K562 (cell line): ENCODE measurements around the gene NUP43. TPM values are rescaled to one million over a fixed set of nuclear protein-coding genes. Genes with fewer than 3 reads are reported as not detected.
A peak's percentile ranks its signal among the peaks of the same experiment; 100 is the strongest.

Experiments
- ELK3 ChIP-seq: fragments of 450-650 bp; formaldehyde crosslinking; IDR thresholded peaks from 2 replicates; pipeline ENCODE4 v1.4.0; 2020; ENCODE audit warnings: mild to moderate bottlenecking
- GMEB1 ChIP-seq: fragments of 250-450 bp; sonication (Bioruptor Pico); IDR thresholded peaks from 2 replicates; pipeline ENCODE4 v1.4.0; 2020; ENCODE audit warnings: mild to moderate bottlenecking
- NBN ChIP-seq: fragments of 450-650 bp; IDR thresholded peaks from 2 replicates; pipeline ENCODE4 v1.6.1; 2016; ENCODE audit warnings: low read depth, mild to moderate bottlenecking
- NCOA1 ChIP-seq: fragments of 450-650 bp; IDR thresholded peaks from 2 replicates; pipeline ENCODE4 v1.6.1; 2016; ENCODE audit warnings: low read depth
- NFE2 ChIP-seq: IDR thresholded peaks from 2 replicates; pipeline ENCODE4 v1.6.1; 2014; ENCODE audit warnings: antibody characterized with exemption, low read depth
- RBM22 ChIP-seq: fragments of 200-400 bp; formaldehyde crosslinking; IDR thresholded peaks from 2 replicates; pipeline ENCODE4 v1.6.1; 2018; ENCODE audit warnings: low read length, low read depth; ENCODE audit not compliant: poor library complexity, severe bottlenecking
- RNF219 ChIP-seq: fragments of 250-450 bp; sonication (Bioruptor Pico); IDR thresholded peaks from 2 replicates; pipeline ENCODE4 v1.5.0; 2022; ENCODE audit warnings: mild to moderate bottlenecking
- SIN3A ChIP-seq, 2 experiments: fragments of 150-350 bp in 1 of 2; IDR thresholded peaks; 2 replicates each; pipeline ENCODE4 v1.6.1; 2011 to 2016; ENCODE audit warnings: borderline replicate concordance in 2 of 2, low read depth in 2 of 2, low read length in 2 of 2, mild to moderate bottlenecking in 2 of 2, moderate library complexity in 2 of 2; ENCODE audit not compliant: control insufficient read depth in 1 of 2
- SP1 ChIP-seq: sonication (generic); formaldehyde crosslinking; IDR thresholded peaks from 2 replicates; pipeline ENCODE4 v1.8.1; 2022; ENCODE audit warnings: mild to moderate bottlenecking, missing genetic modification reagents
- ZNF41 ChIP-seq: fragments of 250-450 bp; sonication (Bioruptor Pico); conservative IDR thresholded peaks from 2 replicates; pipeline ENCODE4 v1.4.0; 2020; ENCODE audit warnings: mild to moderate bottlenecking
- ZNF780A ChIP-seq: fragments of 250-450 bp; sonication (Bioruptor Pico); IDR thresholded peaks from 2 replicates; pipeline ENCODE4 v1.5.0; 2021; ENCODE audit warnings: mild to moderate bottlenecking
- ZSCAN29 ChIP-seq: fragments of 450-650 bp; IDR thresholded peaks from 2 replicates; pipeline ENCODE4 v1.6.1; 2017
- polyA plus RNA-seq, 8 experiments: library from polyadenylated mRNA; depleted of rRNA in 4 of 8; stranded (reverse) in 5 of 8; unstranded in 3 of 8; fragments of >200 nt; fragmentation: Nextera tagmentation in 2 of 8; fragmentation: Illumina TruSeq in 1 of 8; extraction: Ambion mirVana in 2 of 8; extraction: Trizol in 1 of 8; gene quantifications; 2 replicates each; pipeline versions ENCODE4 v1.2.1 to v1.2.3, GENCODE V29; 2011 to 2014; ENCODE audit warnings: inconsistent platforms in 1 of 8, missing spikeins in 1 of 8
- total RNA-seq, 7 experiments: library from RNA; depleted of rRNA in 6 of 7; stranded (reverse); fragments of >200 nt in 6 of 7; fragmentation: Illumina TruSeq in 2 of 7; extraction: Trizol in 2 of 7; gene quantifications; 2 replicates each; pipeline versions ENCODE4 v1.2.1 to v1.2.3, GENCODE V29; 2011 to 2021; ENCODE audit warnings: low replicate concordance in 1 of 7

NUP43 gene
- total and polyA plus RNA-seq, 9 of the 15 experiments (the other 6 are each of a cell fraction or from before 2014, with no cell fraction given) = 28.9 to 136 (median 67.4) TPM

- peak; percentile 36; the same call in 1 of the 2 replicates for TF ChIP-seq NCOA1
- TF ChIP-seq SP1 (CRISPR knock-in tag) = peak; percentile 69
- TF ChIP-seq RNF219 (CRISPR knock-in tag) = 0 out of 2 replicates have a peak, but pooled peaks have one; percentile 63
- TF ChIP-seq ZSCAN29 = no peak
- peak; percentile 47 to 79; a peak in 3 of 4 replicates for TF ChIP-seq SIN3A (IDR thresholded peaks at IDR 0.05; ENCODE audit: borderline replicate concordance in 2 of 2, control insufficient read depth in 1 of 2, low read depth in 2 of 2, low read length in 2 of 2)
- TF ChIP-seq NFE2 = no peak
- no peak; the same call in 1 of the 2 replicates for TF ChIP-seq ZNF41 (CRISPR knock-in tag)
- peak; percentile 65; the same call in 1 of the 2 replicates for TF ChIP-seq NBN
- no peak for TF ChIP-seq ZNF780A (CRISPR knock-in tag)
- peak; percentile 68; the same call in 1 of the 2 replicates for TF ChIP-seq ELK3 (CRISPR knock-in tag)
- peak; percentile 86 for TF ChIP-seq RBM22
- TF ChIP-seq GMEB1 (CRISPR knock-in tag) = peak; percentile 74
- TF ChIP-seq, all 486 proteins: peak for 206
These were observed 28.5 kb downstream of the NUP43 start, which contains the start of gene LATS1 (continued) for GRCh38 chr6:149717588-149718458.
